ENCODE measurements around the gene ARPC5L. TPM values are rescaled to one million over a fixed set of nuclear protein-coding genes. Genes with fewer than 3 reads are reported as not detected.
"Not testable (repeated sequence)": the region's sequence is repeated elsewhere in the genome, so short reads cannot be mapped to it uniquely, and the experiment has no call there.

ARPC5L gene
- total and polyA plus RNA-seq, 2 experiments from 2014 or later: 44.0 to 84.4 TPM

DNA sequence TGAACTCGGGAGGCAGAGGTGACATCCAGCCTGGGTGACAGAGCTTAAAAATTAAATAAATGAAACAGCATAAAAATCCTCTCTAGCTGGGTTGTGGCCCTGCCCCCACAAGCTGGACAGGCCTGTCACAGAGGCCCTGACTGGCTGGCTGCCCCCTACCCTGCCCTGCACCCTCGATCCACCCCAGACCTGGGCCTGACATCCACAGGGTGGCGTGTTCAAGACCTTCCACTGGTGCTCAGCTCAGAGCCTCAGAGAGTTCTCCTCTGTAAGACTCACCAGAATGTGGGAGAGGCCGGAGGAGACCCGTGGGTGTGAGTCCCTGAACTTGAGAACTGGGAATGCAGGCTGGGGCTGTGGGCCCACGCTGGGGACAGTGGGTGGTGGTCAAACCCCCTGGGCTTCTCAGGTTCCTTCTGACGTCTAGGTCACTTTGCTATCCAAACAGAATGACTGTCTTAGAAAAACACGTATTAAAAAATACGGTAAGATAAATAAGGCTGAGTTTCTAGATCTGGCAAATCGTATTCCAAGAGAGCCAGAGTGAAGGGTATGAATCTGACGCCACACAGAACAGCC is 18.4 kb upstream of the ARPC5L start:
- Histone ChIP-seq H3K9me3 (ENCODE audit: low read depth) (no peaks in the 10 kb centered on the region), H3K4me1 (ENCODE audit: insufficient read depth) (no peaks in the 10 kb centered on the region), H3K27me3 (no peaks in the 10 kb centered on the region), H3K36me3 (replicated peaks; ENCODE audit: insufficient read depth, low read depth) (no peaks in the 10 kb centered on the region), H2AFZ (no peak overlapping the region), H3K4me3 (no peak overlapping the region), H3K79me2 (no peaks in the 10 kb centered on the region), H3K9me2 (replicated peaks; ENCODE audit: insufficient read depth) (no peaks in the 10 kb centered on the region), H3K27ac (no peak overlapping the region), H3K4me2 (no peak overlapping the region), H4K20me1 (ENCODE audit: insufficient read depth, poor library complexity, severe bottlenecking) (no peaks in the 10 kb centered on the region)
- DNase-seq (ENCODE audit: low spot score): no peak
- 85% methylated on average over 11 of the region's 11 CpGs for WGBS (ENCODE audit: low lambda C conversion rate, missing lambda C conversion rate)
- TF ChIP-seq, protein P1, sequence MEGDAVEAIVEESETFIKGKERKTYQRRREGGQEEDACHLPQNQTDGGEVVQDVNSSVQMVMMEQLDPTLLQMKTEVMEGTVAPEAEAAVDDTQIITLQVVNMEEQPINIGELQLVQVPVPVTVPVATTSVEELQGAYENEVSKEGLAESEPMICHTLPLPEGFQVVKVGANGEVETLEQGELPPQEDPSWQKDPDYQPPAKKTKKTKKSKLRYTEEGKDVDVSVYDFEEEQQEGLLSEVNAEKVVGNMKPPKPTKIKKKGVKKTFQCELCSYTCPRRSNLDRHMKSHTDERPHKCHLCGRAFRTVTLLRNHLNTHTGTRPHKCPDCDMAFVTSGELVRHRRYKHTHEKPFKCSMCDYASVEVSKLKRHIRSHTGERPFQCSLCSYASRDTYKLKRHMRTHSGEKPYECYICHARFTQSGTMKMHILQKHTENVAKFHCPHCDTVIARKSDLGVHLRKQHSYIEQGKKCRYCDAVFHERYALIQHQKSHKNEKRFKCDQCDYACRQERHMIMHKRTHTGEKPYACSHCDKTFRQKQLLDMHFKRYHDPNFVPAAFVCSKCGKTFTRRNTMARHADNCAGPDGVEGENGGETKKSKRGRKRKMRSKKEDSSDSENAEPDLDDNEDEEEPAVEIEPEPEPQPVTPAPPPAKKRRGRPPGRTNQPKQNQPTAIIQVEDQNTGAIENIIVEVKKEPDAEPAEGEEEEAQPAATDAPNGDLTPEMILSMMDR (IDR thresholded peaks at IDR 0.05; ENCODE audit: poor library complexity): no peak
- TF ChIP-seq EZH2 (IDR thresholded peaks at IDR 0.05; ENCODE audit: borderline replicate concordance): no peak
- TF ChIP-seq EZH2phosphoT487 (IDR thresholded peaks at IDR 0.05; ENCODE audit: low read depth, severe bottlenecking, unreplicated experiment): no peak

DNA sequence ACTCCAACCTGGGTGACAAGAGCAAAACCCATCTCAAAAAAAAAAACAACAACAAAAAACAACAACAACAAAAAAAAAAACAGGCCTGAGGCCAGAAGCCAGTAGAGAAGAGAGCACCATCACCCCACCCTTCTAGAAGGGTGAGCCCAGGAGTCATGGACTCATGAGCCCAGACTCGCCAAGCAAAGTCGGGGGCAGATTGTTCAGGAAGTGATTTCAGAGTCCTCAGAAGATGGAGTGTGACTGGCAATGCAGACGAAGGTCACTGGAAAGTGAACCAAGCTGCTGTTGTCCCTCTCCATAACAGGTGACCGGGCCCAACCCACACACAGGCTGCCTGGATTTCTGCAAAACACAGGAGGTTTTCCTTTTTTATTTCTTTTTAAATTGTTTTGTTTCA is 17.6 kb upstream of the ARPC5L start:
- no peaks in the 10 kb centered on the region for H3K79me2 ChIP-seq
- no peak overlapping the region for H3K27ac ChIP-seq
- TF ChIP-seq, protein P1 (IDR thresholded peaks at IDR 0.05; ENCODE audit: poor library complexity): no peak
- TF ChIP-seq EZH2 (IDR thresholded peaks at IDR 0.05; ENCODE audit: borderline replicate concordance): no peak
- TF ChIP-seq EZH2phosphoT487 (IDR thresholded peaks at IDR 0.05; ENCODE audit: low read depth, severe bottlenecking, unreplicated experiment): no peak
- WGBS (ENCODE audit: low lambda C conversion rate, missing lambda C conversion rate): 88% methylated on average over 4 of the region's 4 CpGs
- H3K27me3 ChIP-seq: no peaks in the 10 kb centered on the region
- H3K4me1 ChIP-seq (ENCODE audit: insufficient read depth): no peaks in the 10 kb centered on the region
- no peak overlapping the region for H2AFZ ChIP-seq
- H3K4me2 ChIP-seq: no peak overlapping the region
- no peaks in the 10 kb centered on the region for H3K9me2 ChIP-seq (replicated peaks; ENCODE audit: insufficient read depth)
- H3K9me3 ChIP-seq (ENCODE audit: low read depth): no peaks in the 10 kb centered on the region
- no peaks in the 10 kb centered on the region for H3K36me3 ChIP-seq (replicated peaks; ENCODE audit: insufficient read depth, low read depth)
- no peak for DNase-seq (ENCODE audit: low spot score)
- no peaks in the 10 kb centered on the region for H4K20me1 ChIP-seq (ENCODE audit: insufficient read depth, poor library complexity, severe bottlenecking)
- no peak overlapping the region for H3K4me3 ChIP-seq

DNA sequence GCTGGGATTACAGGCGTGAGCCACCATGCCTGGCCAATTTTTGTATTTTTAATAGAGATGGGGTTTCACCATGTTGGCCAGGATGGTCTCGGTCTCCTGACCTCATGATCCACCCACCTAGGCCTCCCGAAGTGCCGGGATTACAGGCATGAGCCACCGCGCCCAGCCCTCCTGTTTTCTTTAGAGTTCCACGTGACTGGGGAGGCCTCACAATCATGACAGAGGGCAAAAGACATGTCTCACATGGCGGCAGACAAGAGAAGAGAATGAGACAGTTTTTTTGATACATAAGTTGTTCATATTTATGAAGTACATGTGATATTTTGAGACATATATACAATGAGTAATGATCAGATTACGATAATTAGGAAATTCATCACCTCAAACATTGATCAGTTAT is 15.5 kb upstream of the ARPC5L start:
- H3K9me3 ChIP-seq (ENCODE audit: low read depth); DNase-seq (ENCODE audit: low spot score); H3K9me2 ChIP-seq (replicated peaks; ENCODE audit: insufficient read depth); H3K36me3 ChIP-seq (replicated peaks; ENCODE audit: insufficient read depth, low read depth); H3K4me1 ChIP-seq (ENCODE audit: insufficient read depth); H2AFZ ChIP-seq; H4K20me1 ChIP-seq (ENCODE audit: insufficient read depth, poor library complexity, severe bottlenecking); H3K79me2 ChIP-seq; H3K4me2 ChIP-seq; H3K27ac ChIP-seq; H3K4me3 ChIP-seq; H3K27me3 ChIP-seq: not testable (repeated sequence)
- 84% methylated on average over 9 of the region's 9 CpGs for WGBS (ENCODE audit: low lambda C conversion rate, missing lambda C conversion rate)

DNA sequence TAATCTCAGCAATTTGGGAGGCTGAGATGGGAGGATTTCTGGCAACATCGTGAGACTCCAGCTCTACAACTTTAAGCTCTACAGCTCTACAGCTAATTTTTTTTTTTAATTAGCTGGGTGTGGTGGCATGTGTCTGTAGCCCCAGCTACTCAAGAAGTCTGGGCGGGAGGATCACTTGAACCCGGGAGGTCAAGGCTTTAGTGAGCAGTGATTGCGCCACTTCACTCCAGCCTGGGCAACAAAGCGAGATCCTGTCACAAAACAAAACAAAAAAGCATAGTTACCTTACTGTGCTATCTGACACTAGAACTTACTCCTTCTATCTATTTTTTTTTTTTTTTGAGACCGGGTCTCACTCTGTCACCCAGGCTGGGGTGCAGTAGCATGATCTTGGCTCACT is 15.0 kb upstream of the ARPC5L start:
- H3K27me3 ChIP-seq: no peaks in the 10 kb centered on the region
- H3K4me3 ChIP-seq: no peak overlapping the region
- no peak overlapping the region for H2AFZ ChIP-seq
- DNase-seq (ENCODE audit: low spot score): no peak
- TF ChIP-seq EZH2phosphoT487 (IDR thresholded peaks at IDR 0.05; ENCODE audit: low read depth, severe bottlenecking, unreplicated experiment) (no peak), EZH2 (IDR thresholded peaks at IDR 0.05; ENCODE audit: borderline replicate concordance) (no peak)
- TF ChIP-seq, protein P1 (IDR thresholded peaks at IDR 0.05; ENCODE audit: poor library complexity): no peak
- no peaks in the 10 kb centered on the region for H3K9me3 ChIP-seq (ENCODE audit: low read depth)
- no peak overlapping the region for H3K4me2 ChIP-seq
- no peaks in the 10 kb centered on the region for H3K36me3 ChIP-seq (replicated peaks; ENCODE audit: insufficient read depth, low read depth)
- no peaks in the 10 kb centered on the region for H3K4me1 ChIP-seq (ENCODE audit: insufficient read depth)
- no peak overlapping the region for H3K27ac ChIP-seq
- H3K79me2 ChIP-seq: no peaks in the 10 kb centered on the region
- no peaks in the 10 kb centered on the region for H4K20me1 ChIP-seq (ENCODE audit: insufficient read depth, poor library complexity, severe bottlenecking)
- 94% methylated on average over 6 of the region's 6 CpGs for WGBS (ENCODE audit: low lambda C conversion rate, missing lambda C conversion rate)
- H3K9me2 ChIP-seq (replicated peaks; ENCODE audit: insufficient read depth): no peaks in the 10 kb centered on the region
